SK-N-SH (cell line): ENCODE measurements around the gene PDZD8. TPM values are rescaled to one million over a fixed set of nuclear protein-coding genes. Genes with fewer than 3 reads are reported as not detected.

Source experiments
- CTCF ChIA-PET: fragments of 300-600, 350-600 bp; formaldehyde crosslinking; extraction: SDS; loops from one replicate; lab custom pipeline; 2021; lab: Yijun Ruan, JAX
- POLR2A ChIA-PET: fragments of 350-600 bp; sonication (Branson Sonifier 250); formaldehyde crosslinking; extraction: SDS; loops from one replicate; lab custom pipeline; 2020; ENCODE audit warnings: antibody characterized with exemption, inconsistent platforms; lab: Yijun Ruan, JAX
- DNase-seq: peaks from one replicate; pipeline ENCODE4 v3.0.0; 2012
- H2AFZ ChIP-seq: fragments of 200-600 bp; sonication (generic); 2 replicates; pipeline ENCODE4 v1.8.1; 2016; ENCODE audit warnings: antibody characterized with exemption, mild to moderate bottlenecking, low read depth
- H3F3A ChIP-seq: fragments of 200-600 bp; sonication (generic); replicated peaks from 2 replicates; pipeline ENCODE3; 2016; ENCODE audit warnings: antibody characterized with exemption, mild to moderate bottlenecking; ENCODE audit not compliant: insufficient read depth
- H3K27ac ChIP-seq, 2 experiments: fragments of 200-500 bp in 1 of 2; fragments of 200-600 bp in 1 of 2; sonication (Bioruptor generic) in 1 of 2; sonication (generic), shearing (Covaris generic) in 1 of 2; 2 replicates each; pipeline versions ENCODE4 v1.5.1 to v1.6.1; 2014 to 2016; ENCODE audit warnings: low read depth in 2 of 2, inconsistent platforms in 1 of 2, low read length in 1 of 2, mild to moderate bottlenecking in 1 of 2, mixed read lengths in 1 of 2
- H3K27me3 ChIP-seq: fragments of 200-600 bp; sonication (generic), shearing (Covaris generic); 2 replicates; pipeline ENCODE4 v1.6.1; 2016; ENCODE audit warnings: mixed run types; ENCODE audit not compliant: insufficient read depth
- H3K36me3 ChIP-seq, 2 experiments: fragments of 200-500 bp in 1 of 2; fragments of 200-600 bp in 1 of 2; sonication (Bioruptor generic) in 1 of 2; sonication (generic) in 1 of 2; replicated peaks in 1 of 2; 2 replicates each; pipeline versions ENCODE3 to v1.5.1; 2014 to 2016; ENCODE audit warnings: low read length in 1 of 2, mild to moderate bottlenecking in 1 of 2; ENCODE audit not compliant: insufficient read depth in 2 of 2, control insufficient read depth in 1 of 2
- H3K4me1 ChIP-seq, 2 experiments: fragments of 200-500 bp in 1 of 2; fragments of 200-600 bp in 1 of 2; sonication (Bioruptor generic) in 1 of 2; sonication (generic), shearing (Covaris generic) in 1 of 2; 2 replicates each; pipeline versions ENCODE4 v1.5.1 to v1.6.1; 2014 to 2016; ENCODE audit warnings: low read depth in 1 of 2, low read length in 1 of 2, mixed run types in 1 of 2; ENCODE audit not compliant: insufficient read depth in 2 of 2, control insufficient read depth in 1 of 2
- H3K4me2 ChIP-seq: fragments of 200-600 bp; sonication (generic), shearing (Covaris generic); 2 replicates; pipeline ENCODE4 v1.6.1; 2017; ENCODE audit warnings: mixed run types
- H3K4me3 ChIP-seq, 2 experiments: fragments of 200-500 bp in 1 of 2; fragments of 200-600 bp in 1 of 2; sonication (Bioruptor generic) in 1 of 2; sonication (generic), shearing (Covaris generic) in 1 of 2; 2 replicates each; pipeline versions ENCODE4 v1.5.1 to v1.8.1; 2014 to 2016; ENCODE audit warnings: low read depth in 2 of 2, inconsistent platforms in 1 of 2, low read length in 1 of 2, mild to moderate bottlenecking in 1 of 2, mixed read lengths in 1 of 2, moderate library complexity in 1 of 2
- H3K79me2 ChIP-seq: fragments of 200-600 bp; sonication (generic); 2 replicates; pipeline ENCODE4 v1.8.1; 2017; ENCODE audit warnings: mild to moderate bottlenecking; ENCODE audit not compliant: insufficient read depth
- H3K9ac ChIP-seq: fragments of 200-600 bp; sonication (generic); 2 replicates; pipeline ENCODE4 v1.6.1; 2017; ENCODE audit warnings: mixed run types
- H3K9me2 ChIP-seq: fragments of 200-600 bp; sonication (generic); 2 replicates; pipeline ENCODE4 v1.6.1; 2017; ENCODE audit warnings: mixed run types
- H3K9me3 ChIP-seq: fragments of 200-600 bp; sonication (generic); 2 replicates; pipeline ENCODE4 v1.6.1; 2017; ENCODE audit warnings: mixed run types, mild to moderate bottlenecking, moderate library complexity
- H4K20me1 ChIP-seq: fragments of 200-600 bp; sonication (generic); 2 replicates; pipeline ENCODE4 v1.6.1; 2017; ENCODE audit warnings: mild to moderate bottlenecking, mixed run types; ENCODE audit not compliant: insufficient read depth
- CHD2 ChIP-seq: fragments of 150-350 bp; IDR thresholded peaks from 2 replicates; pipeline ENCODE4 v1.6.1; 2018; ENCODE audit warnings: low read length; ENCODE audit not compliant: partially characterized antibody
- CTCF ChIP-seq: fragments of 200-600 bp; sonication (generic); IDR thresholded peaks from 2 replicates; pipeline ENCODE4 v1.6.1; 2017; ENCODE audit warnings: antibody characterized with exemption, mild to moderate bottlenecking, moderate library complexity
- ELF1 ChIP-seq: IDR thresholded peaks from 2 replicates; pipeline ENCODE4 v1.4.0; 2012
- EP300 ChIP-seq, 2 experiments: IDR thresholded peaks; 2 replicates each; pipeline versions ENCODE4 v1.4.0 to v1.6.1; 2012; ENCODE audit warnings: borderline replicate concordance in 1 of 2, low read depth in 1 of 2, low read length in 1 of 2
- FOXM1 ChIP-seq: IDR thresholded peaks from 2 replicates; pipeline ENCODE4 v1.4.0; 2012; ENCODE audit warnings: low read depth, mild to moderate bottlenecking
- GATA2 ChIP-seq: sonication (generic); formaldehyde crosslinking; IDR thresholded peaks from 2 replicates; pipeline ENCODE4 v1.5.0; 2020; ENCODE audit warnings: mild to moderate bottlenecking, missing genetic modification reagents
- JUND ChIP-seq: IDR thresholded peaks from 2 replicates; pipeline ENCODE4 v1.4.0; 2012
- MEF2A ChIP-seq: IDR thresholded peaks from 2 replicates; pipeline ENCODE4 v1.4.0; 2012; ENCODE audit warnings: low read depth, borderline replicate concordance
- RAD21 ChIP-seq: IDR thresholded peaks from 2 replicates; pipeline ENCODE4 v1.6.1; 2012; ENCODE audit warnings: mild to moderate bottlenecking, low read length
- RCOR1 ChIP-seq: fragments of 150-350 bp; IDR thresholded peaks from 2 replicates; pipeline ENCODE4 v1.6.1; 2017; ENCODE audit warnings: antibody characterized with exemption, low read length
- REST ChIP-seq: IDR thresholded peaks from 2 replicates; pipeline ENCODE4 v1.6.1; 2012; ENCODE audit warnings: mild to moderate bottlenecking, low read depth, low read length, moderate library complexity
- SIN3A ChIP-seq: IDR thresholded peaks from 2 replicates; pipeline ENCODE4 v1.6.1; 2012; ENCODE audit warnings: low read depth, mild to moderate bottlenecking, low read length, moderate library complexity, borderline replicate concordance
- SMC3 ChIP-seq: IDR thresholded peaks from 2 replicates; pipeline ENCODE4 v1.6.1; 2012; ENCODE audit warnings: low read depth, low read length, improper control_type of control experiment
- TAF1 ChIP-seq: IDR thresholded peaks from 2 replicates; pipeline ENCODE4 v1.6.1; 2012; ENCODE audit warnings: low read depth, mild to moderate bottlenecking, low read length, moderate library complexity, borderline replicate concordance
- TCF12 ChIP-seq: IDR thresholded peaks from 2 replicates; pipeline ENCODE4 v1.4.0; 2012
- TEAD4 ChIP-seq: IDR thresholded peaks from 2 replicates; pipeline ENCODE4 v1.4.0; 2012; ENCODE audit warnings: mild to moderate bottlenecking, borderline replicate concordance; ENCODE audit not compliant: insufficient read depth
- YY1 ChIP-seq: IDR thresholded peaks from 2 replicates; pipeline ENCODE4 v1.4.0; 2012; ENCODE audit warnings: low read depth, mild to moderate bottlenecking
- ZBTB33 ChIP-seq: IDR thresholded peaks from 2 replicates; pipeline ENCODE4 v1.4.0; 2012; ENCODE audit warnings: low read depth, borderline replicate concordance
- WGBS: methylation state at CpG from one replicate; pipeline ENCODE4 v1.1.6; 2017; ENCODE audit warnings: low lambda C conversion rate; 5-methylcytosine and 5-hydroxymethylcytosine counted together
- polyA plus RNA-seq, 3 experiments: library from polyadenylated mRNA; depleted of rRNA; stranded (reverse); fragments of >200 nt; gene quantifications; 2 replicates each; pipeline ENCODE4 v1.2.3, GENCODE V29; 2012
- TF ChIP-seq, protein P1 (sequence below): IDR thresholded peaks from 2 replicates; pipeline ENCODE4 v1.4.0; 2012; ENCODE audit warnings: low read depth, borderline replicate concordance
- TF ChIP-seq, protein P2 (sequence below): fragments of 150-350 bp; IDR thresholded peaks from 2 replicates; pipeline ENCODE4 v1.6.1; 2017; ENCODE audit warnings: antibody characterized with exemption, low read length, low read depth, borderline replicate concordance

PDZD8 gene
- polyA plus RNA-seq, 1 of the 3 experiments (the other 2 are of a cell fraction) = 6.6 TPM

GRCh38 chr10:117399341-117400196 is 24.3 kb upstream of the PDZD8 start (continued):
- TF ChIP-seq REST = no peak
- no peak for TF ChIP-seq GATA2
- no peak for TF ChIP-seq SIN3A
- TF ChIP-seq CHD2 = no peak

DNA sequence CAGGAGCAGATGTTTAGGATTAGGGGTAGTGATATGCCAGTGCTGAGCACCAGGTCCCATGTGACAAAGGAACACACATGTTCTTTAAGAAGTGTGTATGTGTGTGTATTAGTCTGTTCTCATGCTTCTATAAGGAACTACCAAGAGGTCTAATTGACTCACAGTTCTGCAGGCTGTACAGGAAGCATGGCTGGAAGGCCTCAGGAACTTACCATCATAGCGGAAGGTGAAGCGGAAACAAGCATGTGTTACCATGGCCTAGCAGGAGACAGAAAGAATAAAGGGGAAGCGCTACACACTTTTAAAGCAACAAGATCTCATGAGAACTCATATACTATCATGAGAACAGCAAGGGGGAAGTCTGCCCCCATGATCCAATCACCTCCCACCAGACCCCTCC is 22.8 kb upstream of the PDZD8 start:
- Histone ChIP-seq H3K4me1 (no peaks in the 10 kb centered on the region), H3F3A (no peaks in the 10 kb centered on the region), H3K36me3 (no peaks in the 10 kb centered on the region), H3K79me2 (no peaks in the 10 kb centered on the region), H3K9me2 (no peaks in the 10 kb centered on the region), H3K27ac (no peak overlapping the region), H3K4me2 (no peak overlapping the region), H3K9ac (no peak overlapping the region), H3K9me3 (no peaks in the 10 kb centered on the region), H3K27me3 (no peaks in the 10 kb centered on the region), H3K4me3 (no peak overlapping the region), H4K20me1 (no peaks in the 10 kb centered on the region), H2AFZ (no peak overlapping the region)
- DNase-seq = no peak
- WGBS = 90% methylated on average over 3 of the region's 3 CpGs
- TF ChIP-seq FOXM1 = no peak
- TF ChIP-seq, protein P1, sequence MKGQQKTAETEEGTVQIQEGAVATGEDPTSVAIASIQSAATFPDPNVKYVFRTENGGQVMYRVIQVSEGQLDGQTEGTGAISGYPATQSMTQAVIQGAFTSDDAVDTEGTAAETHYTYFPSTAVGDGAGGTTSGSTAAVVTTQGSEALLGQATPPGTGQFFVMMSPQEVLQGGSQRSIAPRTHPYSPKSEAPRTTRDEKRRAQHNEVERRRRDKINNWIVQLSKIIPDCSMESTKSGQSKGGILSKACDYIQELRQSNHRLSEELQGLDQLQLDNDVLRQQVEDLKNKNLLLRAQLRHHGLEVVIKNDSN = no peak
- no peak for TF ChIP-seq MEF2A
- TF ChIP-seq JUND = no peak
- TF ChIP-seq RAD21 = no peak
- TF ChIP-seq YY1 = no peak
- no peak for TF ChIP-seq RCOR1
- TF ChIP-seq TCF12 = no peak
- TF ChIP-seq, protein P2, sequence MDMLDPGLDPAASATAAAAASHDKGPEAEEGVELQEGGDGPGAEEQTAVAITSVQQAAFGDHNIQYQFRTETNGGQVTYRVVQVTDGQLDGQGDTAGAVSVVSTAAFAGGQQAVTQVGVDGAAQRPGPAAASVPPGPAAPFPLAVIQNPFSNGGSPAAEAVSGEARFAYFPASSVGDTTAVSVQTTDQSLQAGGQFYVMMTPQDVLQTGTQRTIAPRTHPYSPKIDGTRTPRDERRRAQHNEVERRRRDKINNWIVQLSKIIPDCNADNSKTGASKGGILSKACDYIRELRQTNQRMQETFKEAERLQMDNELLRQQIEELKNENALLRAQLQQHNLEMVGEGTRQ = no peak
- TF ChIP-seq ZBTB33 = no peak
- TF ChIP-seq SMC3 = no peak
- TF ChIP-seq ELF1 = no peak
- TF ChIP-seq GATA2 = no peak
- TF ChIP-seq CTCF = no peak
- TF ChIP-seq TEAD4 = no peak
- no peak for TF ChIP-seq TAF1
- TF ChIP-seq EP300 (IDR thresholded peaks at IDR 0.05; ENCODE audit: borderline replicate concordance in 1 of 2, low read depth in 1 of 2, low read length in 1 of 2) = no peak
- ChIA-PET POLR2A (no interaction called here), CTCF (no interaction called here)
